T follicular helper cell (primary cell): ENCODE measurements around the gene MYO10.
"Not testable (repeated sequence)": the region's sequence is repeated elsewhere in the genome, so short reads cannot be mapped to it uniquely, and the experiment has no call there.

Experiments used
- DNase-seq: peaks from one replicate; pipeline ENCODE4 v3.0.0-alpha.2; 2020; ENCODE audit warnings: low read depth

Gene MYO10

GRCh38 chr5:16886793-16887345 is 49.2 kb downstream of the MYO10 start:
- DNase-seq, result no peak

DNA sequence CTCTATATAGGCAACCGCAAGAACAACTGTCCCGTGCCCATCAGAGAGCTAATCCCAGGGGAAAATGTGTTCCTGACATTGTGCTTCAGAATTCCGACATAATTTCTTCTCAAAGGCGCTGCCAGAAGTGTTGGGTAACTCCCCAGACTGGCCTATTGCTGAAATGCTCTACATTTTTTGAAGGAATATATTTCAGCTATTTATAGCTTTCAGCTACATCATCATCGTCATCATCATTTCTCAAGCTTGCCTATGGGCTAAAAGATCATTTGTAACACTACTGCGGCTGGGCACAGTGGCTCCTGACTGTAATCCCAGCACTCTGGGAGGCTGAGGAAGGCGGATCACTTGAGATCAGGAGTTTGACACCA is 49.7 kb downstream of the MYO10 start:
- no peak for DNase-seq

GRCh38 chr5:16885635-16886365 is 50.3 kb downstream of the MYO10 start:
- no peak for DNase-seq

DNA sequence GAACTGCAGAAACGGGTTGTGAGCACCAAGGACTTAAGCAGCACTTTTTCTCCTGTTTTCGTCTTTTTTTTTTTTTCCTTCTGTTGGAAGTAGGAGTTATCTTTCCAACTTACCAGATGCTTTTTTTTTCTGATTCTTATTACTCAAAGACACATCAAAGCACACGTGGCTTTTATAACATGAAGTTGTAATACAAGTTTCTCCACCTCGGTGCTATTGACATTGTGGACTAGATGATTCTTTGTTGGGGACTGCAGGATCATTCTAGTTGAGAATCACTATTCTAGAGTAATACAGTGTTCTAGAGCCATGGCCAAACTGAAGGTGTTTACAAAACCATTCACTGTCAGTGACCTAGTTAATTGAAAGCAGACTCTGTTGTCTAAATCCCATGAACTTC is 51.5 kb downstream of the MYO10 start:
- DNase-seq, result no peak

DNA sequence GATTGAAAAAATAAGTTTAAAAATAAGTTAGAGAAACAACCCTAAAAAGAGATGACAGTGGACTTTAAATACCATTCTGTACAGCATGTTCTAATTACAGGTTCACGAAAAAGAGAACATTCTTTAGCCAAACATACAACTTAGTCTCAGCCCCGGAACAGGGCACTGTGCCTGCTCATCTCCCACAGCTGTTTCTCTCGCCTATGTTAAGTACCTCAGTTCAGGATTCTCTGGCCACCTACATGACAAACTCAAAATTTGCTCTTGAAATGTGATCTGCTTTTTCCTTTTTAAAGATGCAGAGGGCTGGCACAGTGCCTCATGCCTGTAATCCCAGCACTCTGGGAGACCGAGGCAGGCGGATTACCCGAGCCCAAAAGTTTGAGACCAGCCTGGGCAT is 52.3 kb downstream of the MYO10 start:
- no peak for DNase-seq

GRCh38 chr5:16883176-16883575 is 52.9 kb downstream of the MYO10 start:
- DNase-seq, result no peak

- no peak for DNase-seq
Observed at GRCh38 chr5:16881251-16881650, 54.8 kb downstream of the MYO10 start.

GRCh38 chr5:16880547-16880946 is 55.5 kb downstream of the MYO10 start:
- DNase-seq, result no peak

DNA sequence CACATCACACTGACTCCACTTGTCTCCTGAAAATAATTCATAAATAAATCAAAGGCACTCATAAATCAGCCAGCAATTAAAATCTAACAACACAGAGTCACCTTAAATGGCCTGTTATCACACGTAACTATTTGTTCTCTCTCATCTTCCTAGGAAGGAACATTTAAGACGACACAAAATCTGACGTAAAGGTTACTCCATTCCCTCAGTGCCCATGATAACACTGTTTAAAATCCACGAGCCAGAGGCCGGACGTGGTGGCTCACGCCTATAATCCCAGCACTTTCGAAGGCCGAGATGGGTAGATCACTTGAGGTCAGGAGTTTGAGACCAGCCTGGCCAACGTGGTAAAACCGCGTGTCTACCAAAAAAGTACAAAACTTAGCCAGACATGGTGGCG is 56.4 kb downstream of the MYO10 start:
- DNase-seq, result no peak

DNA sequence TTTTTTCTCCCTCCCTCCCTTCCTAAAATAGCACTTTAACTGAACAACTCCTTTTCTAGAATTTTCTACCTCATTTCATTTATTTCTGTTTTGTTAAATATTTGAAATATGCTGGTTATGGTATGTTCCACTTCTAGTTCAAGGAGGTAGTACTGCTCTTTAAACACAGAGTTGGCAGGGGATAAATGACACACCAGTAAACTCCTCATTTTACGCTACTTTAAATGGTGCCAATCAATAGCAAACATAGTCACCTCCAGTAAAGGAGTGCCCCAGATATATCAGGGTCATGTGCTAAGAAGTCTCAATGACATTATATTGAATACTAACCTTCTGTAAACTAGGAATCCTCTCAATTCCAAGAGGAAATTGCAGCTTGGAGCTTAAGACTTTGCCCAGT is 56.9 kb downstream of the MYO10 start:
- no peak for DNase-seq

- no peak for DNase-seq
Observed at GRCh38 chr5:16877267-16877935, 58.7 kb downstream of the MYO10 start.

- not testable (repeated sequence) for DNase-seq
Observed at GRCh38 chr5:16874424-16874823, 61.7 kb downstream of the MYO10 start.

- DNase-seq, result no peak
Observed at GRCh38 chr5:16871746-16872339, 64.2 kb downstream of the MYO10 start.

DNA sequence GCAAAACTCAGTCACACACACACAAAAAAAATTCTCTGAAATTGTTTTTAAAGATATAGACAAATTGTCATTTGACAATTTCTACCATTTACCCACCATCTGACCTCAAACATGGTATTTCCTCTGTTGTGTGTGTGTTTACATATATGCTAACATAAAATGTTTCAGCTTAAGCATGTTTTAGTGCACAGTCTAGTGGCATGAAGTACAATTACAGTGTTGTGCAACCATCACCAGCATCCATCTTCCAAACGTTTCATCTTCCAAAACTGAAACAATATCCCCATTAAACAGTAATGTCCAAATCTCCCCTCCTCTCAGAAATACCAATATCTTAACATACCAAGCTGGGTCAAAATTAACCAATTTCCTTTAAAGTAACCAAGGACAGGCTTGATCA is 65.2 kb downstream of the MYO10 start:
- DNase-seq, result no peak

DNA sequence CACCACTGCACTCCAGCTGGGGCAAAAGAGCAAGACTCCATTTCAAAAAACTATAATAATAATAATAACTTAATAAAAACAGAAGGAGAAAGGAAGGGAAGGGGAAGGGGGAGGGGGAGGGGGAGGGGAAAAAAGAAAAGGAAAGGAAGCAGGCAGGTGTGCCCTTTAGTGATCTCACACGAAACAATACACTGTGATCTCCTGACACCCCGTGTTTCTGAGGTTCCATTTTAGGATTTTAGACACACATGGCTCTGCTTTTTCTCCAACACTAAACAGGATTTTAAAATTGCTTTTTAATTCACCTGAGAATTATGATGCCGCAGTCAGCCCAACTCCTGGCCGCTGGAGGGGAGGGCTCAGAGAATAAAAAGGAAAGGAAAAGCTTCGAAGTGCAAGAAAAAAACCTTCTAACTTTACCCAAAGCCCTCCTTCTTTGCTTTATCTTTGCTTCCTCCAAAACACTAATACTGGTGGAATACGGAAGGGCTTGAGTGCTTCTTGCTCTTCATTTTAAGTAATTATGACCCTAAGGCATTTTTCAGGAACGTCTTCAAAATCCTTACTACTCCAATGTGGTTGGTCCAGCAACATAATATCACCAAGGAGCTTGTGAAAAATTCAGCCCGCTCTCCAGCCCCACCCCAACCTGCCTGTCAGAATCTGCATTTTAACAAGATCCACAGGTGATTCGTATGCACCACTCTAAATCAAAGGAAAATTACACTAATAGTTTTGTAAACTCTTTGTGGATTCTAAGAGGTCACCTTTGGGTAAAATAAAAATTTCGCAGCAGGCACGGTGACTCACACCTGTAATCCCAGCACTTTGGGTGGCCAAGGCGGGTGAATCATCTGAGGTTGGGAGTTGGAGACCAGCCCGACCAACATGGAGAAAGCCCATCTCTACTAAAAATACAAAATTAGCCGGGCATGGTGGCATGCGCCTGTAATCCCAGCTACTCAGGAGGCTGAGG is 66.0 kb downstream of the MYO10 start:
- no peak for DNase-seq

GRCh38 chr5:16867577-16867953 is 68.5 kb downstream of the MYO10 start:
- no peak for DNase-seq

DNA sequence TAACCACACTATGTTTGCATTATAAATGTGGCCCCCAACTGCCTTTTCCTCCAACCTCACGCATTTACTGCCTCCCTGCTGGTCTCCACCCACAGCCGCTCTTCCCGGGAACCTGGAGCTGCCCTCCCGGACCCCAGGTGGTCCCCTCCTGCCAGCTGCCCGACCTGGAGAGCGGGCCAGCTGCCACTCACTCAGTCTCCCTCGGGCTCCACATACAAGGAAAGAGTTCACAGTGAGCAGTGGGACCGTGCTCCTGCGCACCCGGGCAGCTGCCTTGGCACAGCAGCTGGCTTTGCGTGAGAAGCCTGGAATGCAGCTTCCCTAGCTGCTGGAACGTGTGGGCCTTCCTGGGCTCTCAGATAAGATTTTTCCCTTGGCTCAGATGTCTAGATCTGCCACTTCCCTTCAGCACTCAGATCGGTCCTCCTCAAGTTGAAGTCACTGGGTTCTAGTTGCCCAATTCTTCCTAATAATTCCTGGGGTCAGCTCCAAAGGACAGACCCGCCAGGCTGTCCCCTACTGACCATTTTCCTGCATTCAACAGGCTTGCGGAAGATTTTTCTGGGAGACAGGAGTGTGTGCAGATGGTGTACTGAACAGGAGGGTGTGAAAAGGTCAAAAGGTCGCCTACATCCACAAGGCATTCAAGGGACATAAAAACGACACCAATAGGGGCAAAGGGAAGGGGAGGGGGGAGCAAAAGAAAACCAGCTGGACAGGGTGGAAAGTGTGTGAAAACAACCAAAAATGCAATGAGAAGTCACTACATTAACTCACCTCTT is 69.1 kb downstream of the MYO10 start:
- DNase-seq, result no peak

DNA sequence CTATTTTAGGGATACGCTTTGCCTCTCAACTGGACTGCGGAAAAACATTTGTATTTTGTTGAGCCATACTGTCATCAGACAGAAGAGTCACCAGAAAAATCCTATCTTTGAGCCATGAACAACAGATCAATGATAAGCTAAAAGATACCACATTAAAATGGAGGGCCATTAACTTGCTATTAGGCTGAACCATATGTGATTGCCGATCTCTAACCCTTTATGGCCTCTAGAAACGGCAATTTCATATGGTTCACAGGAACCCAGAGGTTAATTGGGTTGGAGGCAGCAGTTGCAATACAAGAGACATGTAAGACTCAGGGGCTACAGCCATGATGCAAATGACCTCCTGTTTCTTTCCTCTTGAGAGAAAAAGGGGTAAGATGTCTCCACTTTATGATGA is 69.8 kb downstream of the MYO10 start:
- DNase-seq, result no peak

DNA sequence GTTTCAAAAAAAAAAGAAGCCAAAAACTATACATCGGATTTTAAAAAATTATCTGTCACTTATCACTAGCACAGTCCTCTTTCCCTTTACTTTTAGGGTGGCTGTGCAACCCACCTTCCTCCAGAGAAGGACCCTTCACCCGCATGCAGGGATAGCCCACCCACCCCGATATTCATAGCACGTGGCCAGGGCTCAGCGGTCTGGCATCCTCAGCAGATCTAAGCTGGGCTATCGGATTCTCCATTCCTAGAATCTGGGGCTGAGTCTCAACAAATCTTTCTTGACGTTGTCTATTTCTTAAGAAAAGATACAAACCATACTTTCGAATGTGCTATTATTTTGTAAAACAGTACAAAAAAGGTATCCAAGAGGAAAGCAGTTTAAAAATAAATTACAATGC is 70.9 kb downstream of the MYO10 start:
- no peak for DNase-seq

DNA sequence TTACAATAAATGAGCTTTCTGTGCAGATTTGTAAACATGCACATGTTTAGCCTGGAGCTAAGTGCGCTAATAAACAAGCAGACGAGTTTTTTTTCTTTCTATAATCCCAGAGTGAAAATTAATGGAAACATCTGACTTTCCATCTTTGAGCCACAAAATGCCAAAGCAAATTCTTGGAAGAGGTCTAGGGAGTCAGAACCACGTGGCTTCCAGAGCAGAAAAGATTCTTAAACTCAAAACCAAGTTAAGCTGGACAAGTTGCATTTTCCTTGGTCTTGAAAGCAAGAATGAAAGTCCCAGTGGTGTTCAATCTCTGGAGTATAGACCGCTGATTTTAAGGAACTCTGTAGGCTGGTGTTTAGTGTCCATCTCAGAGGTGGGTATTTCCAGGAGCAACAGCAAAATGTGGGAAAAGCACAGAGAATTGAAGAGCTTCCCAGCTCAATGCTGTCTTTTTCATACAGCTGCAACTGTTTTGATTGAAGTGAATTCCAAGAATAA is 71.4 kb downstream of the MYO10 start:
- no peak for DNase-seq

- DNase-seq, result no peak
Observed at GRCh38 chr5:16863469-16863946, 72.6 kb downstream of the MYO10 start.
